GM18519 (cell line): ENCODE results near the gene VAT1.
"Not testable (repeated sequence)": the region's sequence is repeated elsewhere in the genome, so short reads cannot be mapped to it uniquely, and the experiment has no call there.

Source experiments
- ATAC-seq: cut with Tn5 transposase; IDR thresholded peaks from one replicate; pipeline ENCODE4 v1.9.1; 2021; ENCODE audit warnings: mild to moderate bottlenecking, moderate library complexity; ENCODE audit not compliant: unreplicated experiment, low FRiP score

VAT1 gene

GRCh38 chr17:43021741-43022512, at the start of gene VAT1:
VAT1 (minus strand) TSS chr17:43022385; CDS start chr17:43022322, 63 bp downstream.
- ATAC-seq, result no peak

DNA sequence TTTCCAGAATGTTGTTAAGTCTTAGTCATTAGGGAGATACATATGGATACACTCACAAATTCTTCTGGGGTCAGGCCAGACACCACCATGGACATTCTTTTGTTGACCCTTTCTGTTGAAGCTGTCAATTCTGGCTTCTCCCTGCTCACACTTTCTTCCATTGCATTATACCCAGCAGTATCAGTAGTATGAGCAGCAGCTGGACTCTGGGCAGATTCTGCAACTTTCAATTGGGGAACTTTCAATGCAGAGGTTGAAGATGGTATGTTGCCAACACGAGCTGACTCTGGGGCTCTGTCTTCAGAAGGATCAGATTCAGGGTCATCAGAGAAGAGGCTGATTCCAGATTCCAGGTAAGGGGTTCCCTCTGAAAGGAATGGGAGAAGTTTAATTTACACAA, 48.7 kb upstream of the VAT1 start:
- no peak for ATAC-seq

- ATAC-seq, result no peak
Observed at GRCh38 chr17:43070257-43070656, 48.1 kb upstream of the VAT1 start.

GRCh38 chr17:43069368-43069898, 47.2 kb upstream of the VAT1 start:
- ATAC-seq, result no peak

- ATAC-seq, result no peak
Observed at GRCh38 chr17:43068570-43069367, 46.6 kb upstream of the VAT1 start.

DNA sequence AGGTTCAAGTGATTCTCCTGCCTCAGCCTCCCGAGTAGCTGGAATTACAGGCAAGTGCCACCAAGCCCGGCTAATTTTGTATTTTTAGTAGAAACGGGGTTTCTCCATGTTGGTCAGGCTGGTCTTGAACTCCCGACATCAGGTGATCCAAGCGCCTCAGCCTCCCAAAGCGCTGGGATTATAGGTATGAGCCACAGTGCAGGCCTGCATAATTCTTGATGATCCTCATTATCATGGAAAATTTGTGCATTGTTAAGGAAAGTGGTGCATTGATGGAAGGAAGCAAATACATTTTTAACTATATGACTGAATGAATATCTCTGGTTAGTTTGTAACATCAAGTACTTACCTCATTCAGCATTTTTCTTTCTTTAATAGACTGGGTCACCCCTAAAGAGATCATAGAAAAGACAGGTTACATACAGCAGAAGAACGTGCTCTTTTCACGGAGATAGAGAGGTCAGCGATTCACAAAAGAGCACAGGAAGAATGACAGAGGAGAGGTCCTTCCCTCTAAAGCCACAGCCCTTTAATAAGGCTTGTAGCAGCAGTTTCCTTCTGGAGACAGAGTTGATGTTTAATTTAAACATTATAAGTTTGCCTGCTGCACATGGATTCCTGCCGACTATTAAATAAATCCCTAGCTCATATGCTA, 40.9 kb upstream of the VAT1 start:
- no peak for ATAC-seq

DNA sequence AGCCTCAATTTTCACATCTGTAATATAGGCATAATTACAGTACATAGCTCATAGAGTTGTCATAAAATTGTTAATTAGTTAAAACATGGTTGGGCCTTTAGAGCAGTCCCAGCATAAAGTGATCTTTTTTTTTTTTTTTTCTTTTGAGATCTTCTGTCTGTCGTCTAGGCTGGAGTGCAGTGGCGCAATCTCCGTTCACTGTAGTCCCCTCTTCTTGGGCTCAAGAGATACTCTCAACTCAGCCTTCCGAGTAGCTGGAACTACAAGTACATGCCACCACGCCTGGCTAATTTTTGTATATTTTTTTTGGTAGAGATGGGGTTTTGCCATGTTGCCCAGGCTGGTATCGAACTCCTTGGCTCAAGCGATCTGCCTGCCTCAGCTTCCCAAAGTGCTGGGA, 33.9 kb upstream of the VAT1 start:
- no peak for ATAC-seq

GRCh38 chr17:43053008-43053407, 30.8 kb upstream of the VAT1 start:
- not testable (repeated sequence) for ATAC-seq

GRCh38 chr17:43051969-43052368, 29.8 kb upstream of the VAT1 start:
- no peak for ATAC-seq

DNA sequence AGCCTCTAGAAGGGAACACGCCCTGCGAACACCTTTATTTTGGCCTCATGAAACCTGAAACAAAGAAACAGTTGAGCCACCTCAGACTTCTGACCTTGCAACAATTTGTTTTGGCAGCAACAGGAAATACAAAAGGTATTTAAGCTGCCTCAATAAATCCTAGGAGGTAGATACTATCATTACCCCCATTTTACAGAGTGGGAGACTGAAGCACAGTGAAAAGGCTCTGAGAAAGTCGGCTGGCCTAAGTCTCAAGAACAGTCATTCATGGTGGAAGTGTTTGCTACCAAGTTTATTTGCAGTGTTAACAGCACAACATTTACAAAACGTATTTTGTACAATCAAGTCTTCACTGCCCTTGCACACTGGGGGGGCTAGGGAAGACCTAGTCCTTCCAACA, 21.8 kb upstream of the VAT1 start:
- no peak for ATAC-seq

DNA sequence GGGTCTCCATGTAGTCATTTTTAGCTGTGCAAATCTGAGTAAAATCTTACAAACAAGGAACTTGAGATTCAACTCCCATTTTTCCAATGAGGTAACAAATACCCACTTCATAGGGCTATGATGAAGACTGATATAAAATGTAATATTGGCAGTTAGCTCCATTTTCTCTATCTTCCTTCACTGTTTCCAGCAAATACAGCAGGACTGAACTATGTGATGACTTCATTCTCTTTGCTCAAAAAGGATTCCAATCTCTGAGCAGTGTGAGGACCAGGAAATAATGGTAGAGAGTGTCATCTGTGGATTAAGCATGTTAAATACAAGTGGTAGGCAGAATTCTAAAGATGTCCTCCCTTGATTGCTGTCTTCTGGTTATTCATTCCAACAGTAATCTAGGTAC, 21.1 kb upstream of the VAT1 start:
- no peak for ATAC-seq

DNA sequence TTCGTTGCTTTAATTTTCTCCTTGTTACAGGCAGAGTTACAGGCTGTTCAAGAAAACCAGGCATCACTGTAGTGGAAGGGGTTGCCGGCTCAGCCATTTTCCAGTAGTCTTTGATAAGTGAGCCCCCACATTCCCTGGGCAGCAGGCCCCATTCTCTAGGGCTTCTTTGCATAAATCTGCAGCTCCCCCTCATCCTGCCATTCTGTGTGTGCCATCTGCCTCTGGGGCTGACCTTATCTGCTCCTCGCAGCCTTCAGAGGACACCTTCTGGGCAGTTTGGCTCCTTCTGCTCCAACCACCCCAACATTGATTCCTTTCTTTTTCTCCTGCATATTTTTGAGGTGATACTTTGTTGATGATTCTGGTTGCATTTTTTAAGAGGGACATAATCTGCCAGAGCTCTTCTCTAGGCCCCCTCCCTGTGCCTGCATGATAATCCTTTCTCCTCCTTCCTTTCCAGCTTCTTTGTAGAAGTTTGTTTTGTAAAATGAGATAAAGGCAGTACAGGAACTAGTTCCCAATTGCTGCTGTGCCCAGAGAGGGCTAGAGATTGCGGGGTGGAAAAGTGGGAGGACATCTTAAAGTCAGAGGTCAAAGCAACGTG, 19.9 kb upstream of the VAT1 start:
- no peak for ATAC-seq

DNA sequence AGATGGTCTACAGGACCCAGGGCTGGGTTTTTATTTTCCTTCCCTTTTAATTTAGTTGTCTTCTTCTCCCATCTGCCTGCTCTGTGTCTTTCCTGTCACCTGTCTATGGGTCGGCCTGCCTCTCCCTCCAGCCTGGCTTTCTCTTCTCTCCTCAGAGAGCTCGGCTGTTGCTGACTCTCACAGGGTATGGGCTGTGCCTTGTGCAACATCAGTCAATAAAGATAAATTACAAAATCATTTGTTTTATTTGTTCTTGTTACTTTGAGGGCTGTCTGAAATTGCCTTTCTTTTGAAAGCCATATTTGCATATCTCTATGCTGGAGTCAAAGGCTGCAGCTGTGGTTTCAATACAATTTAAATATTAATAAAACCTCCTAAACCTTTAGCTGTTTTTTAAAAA, 18.5 kb upstream of the VAT1 start:
- ATAC-seq, result no peak

DNA sequence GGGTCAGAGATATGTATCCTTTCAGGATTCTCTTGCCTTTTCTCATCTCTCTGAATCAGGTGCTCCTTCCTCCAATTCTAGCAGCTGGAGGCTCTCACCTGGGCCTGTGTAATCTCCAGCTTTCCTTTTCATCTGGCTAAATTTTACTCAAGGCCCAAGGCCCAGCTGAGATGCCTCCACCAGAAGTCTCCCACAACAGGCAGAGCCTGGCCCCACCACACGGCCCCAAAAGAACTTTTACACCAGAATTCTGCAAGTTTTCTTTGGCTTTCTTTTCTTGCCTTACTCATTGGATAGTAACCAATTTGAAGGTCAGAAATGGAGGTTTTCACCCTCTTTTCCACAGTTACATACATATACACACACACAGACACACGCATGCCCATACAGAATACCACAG, 17.5 kb upstream of the VAT1 start:
- ATAC-seq, result no peak

GRCh38 chr17:43034894-43035293, 12.7 kb upstream of the VAT1 start:
- ATAC-seq, result no peak

GRCh38 chr17:43033948-43034881, 12.0 kb upstream of the VAT1 start:
- no peak for ATAC-seq

- no peak for ATAC-seq
Observed at GRCh38 chr17:43031666-43032065, 9.5 kb upstream of the VAT1 start.

- no peak for ATAC-seq
Observed at GRCh38 chr17:43030137-43030767, 8.1 kb upstream of the VAT1 start.

- ATAC-seq, result no peak
Observed at GRCh38 chr17:43028221-43028861, 6.2 kb upstream of the VAT1 start.
